GM23338 (cell line): ENCODE measurements around the gene VSIG4. TPM values are rescaled to one million over a fixed set of nuclear protein-coding genes. Genes with fewer than 3 reads are reported as not detected.

Experiments
- ATAC-seq: fragments of 200-7000 bp; cut with Tn5 transposase; 3 replicates; pipeline ENCODE4 v1.9.1; 2020
- DNase-seq: peaks from one replicate; pipeline ENCODE4 v3.0.0-alpha.2; 2015; ENCODE audit warnings: low spot score
- H2AFZ ChIP-seq: fragments of 200-600 bp; sonication (generic); 2 replicates; pipeline ENCODE4 v1.8.0; 2016; ENCODE audit warnings: antibody characterized with exemption, mild to moderate bottlenecking, moderate library complexity
- H3F3A ChIP-seq: fragments of 200-600 bp; sonication (generic); replicated peaks from 2 replicates; pipeline ENCODE4 v1.8.0; 2017; ENCODE audit warnings: antibody characterized with exemption, mixed run types, low read depth
- H3K27ac ChIP-seq: fragments of 200-600 bp; sonication (generic); 2 replicates; pipeline ENCODE4 v1.6.1; 2016; ENCODE audit warnings: low read depth
- H3K27me3 ChIP-seq: fragments of 200-600 bp; sonication (generic); 2 replicates; pipeline ENCODE4 v1.8.0; 2016; ENCODE audit warnings: mild to moderate bottlenecking, mixed run types, moderate library complexity; ENCODE audit not compliant: insufficient read depth
- H3K36me3 ChIP-seq: fragments of 200-600 bp; sonication (generic); 2 replicates; pipeline ENCODE4 v1.8.0; 2016; ENCODE audit warnings: mild to moderate bottlenecking; ENCODE audit not compliant: insufficient read depth
- H3K4me1 ChIP-seq: fragments of 200-600 bp; sonication (generic); 2 replicates; pipeline ENCODE4 v1.8.0; 2016; ENCODE audit warnings: mild to moderate bottlenecking, moderate library complexity; ENCODE audit not compliant: insufficient read depth
- H3K4me2 ChIP-seq: fragments of 200-600 bp; sonication (generic); 2 replicates; pipeline ENCODE4 v1.7.1; 2017; ENCODE audit warnings: mixed run types
- H3K4me3 ChIP-seq: fragments of 200-600 bp; sonication (generic); 2 replicates; pipeline ENCODE4 v1.6.1; 2016; ENCODE audit warnings: mixed run types
- H3K79me2 ChIP-seq: fragments of 200-600 bp; sonication (generic); replicated peaks from 2 replicates; pipeline ENCODE4 v1.8.0; 2017; ENCODE audit warnings: mild to moderate bottlenecking; ENCODE audit not compliant: insufficient read depth
- H3K9me2 ChIP-seq: fragments of 200-600 bp; sonication (generic); 2 replicates; pipeline ENCODE4 v1.8.0; 2017; ENCODE audit not compliant: insufficient read depth
- H4K20me1 ChIP-seq: fragments of 200-600 bp; sonication (generic); replicated peaks from 2 replicates; pipeline ENCODE4 v1.8.0; 2017; ENCODE audit warnings: mild to moderate bottlenecking; ENCODE audit not compliant: insufficient read depth
- H3K27ac Mint-ChIP-seq: 2 replicates; pipeline ENCODE4 v1.8.0; 2020; ENCODE audit warnings: inconsistent platforms, mild to moderate bottlenecking, moderate library complexity, mixed read lengths
- H3K27me3 Mint-ChIP-seq: 3 replicates; pipeline ENCODE4 v1.8.0; 2022; ENCODE audit warnings: low read depth, mild to moderate bottlenecking, moderate library complexity, mixed read lengths, inconsistent platforms; ENCODE audit not compliant: insufficient read depth, poor library complexity
- H3K36me3 Mint-ChIP-seq: 3 replicates; pipeline ENCODE4 v1.8.0; 2021; ENCODE audit warnings: low read depth, mild to moderate bottlenecking, inconsistent platforms, moderate library complexity, mixed read lengths
- H3K4me1 Mint-ChIP-seq: 3 replicates; pipeline ENCODE4 v1.8.0; 2020; ENCODE audit warnings: mild to moderate bottlenecking, inconsistent platforms, mixed read lengths
- H3K4me3 Mint-ChIP-seq: 3 replicates; pipeline ENCODE4 v1.8.0; 2021; ENCODE audit warnings: moderate library complexity, mild to moderate bottlenecking, inconsistent platforms, mixed read lengths
- H3K9me3 Mint-ChIP-seq: 3 replicates; pipeline ENCODE4 v1.8.0; 2020; ENCODE audit warnings: moderate library complexity, mild to moderate bottlenecking, inconsistent platforms, mixed read lengths
- CREB1 ChIP-seq: fragments of 250-450 bp; sonication (Bioruptor Pico); IDR thresholded peaks from 2 replicates; pipeline ENCODE4 v1.5.0; 2020; ENCODE audit warnings: low read depth, mild to moderate bottlenecking, moderate library complexity
- EZH2 ChIP-seq: fragments of 200-600 bp; sonication (generic); IDR thresholded peaks from one replicate; pipeline ENCODE4 v1.8.0; 2017; ENCODE audit warnings: antibody characterized with exemption, mild to moderate bottlenecking, low read depth; ENCODE audit not compliant: unreplicated experiment
- JUNB ChIP-seq: IDR thresholded peaks from one replicate; pipeline ENCODE4 v1.6.1; 2016; ENCODE audit warnings: antibody characterized with exemption; ENCODE audit not compliant: unreplicated experiment
- NANOG ChIP-seq: IDR thresholded peaks from 2 replicates; pipeline ENCODE4 v1.6.1; 2016; ENCODE audit warnings: antibody characterized with exemption, borderline replicate concordance
- STAT1 ChIP-seq: IDR thresholded peaks from one replicate; pipeline ENCODE4 v1.6.1; 2016; ENCODE audit warnings: antibody characterized with exemption; ENCODE audit not compliant: unreplicated experiment
- ZNF114 ChIP-seq: fragments of 250-450 bp; sonication (Bioruptor Pico); IDR thresholded peaks from 2 replicates; pipeline ENCODE4 v1.5.0; 2020; ENCODE audit warnings: mild to moderate bottlenecking, moderate library complexity
- polyA plus RNA-seq: library from polyadenylated mRNA; unstranded; fragments of >200 nt; fragmentation: Nextera tagmentation; extraction: Ambion mirVana; gene quantifications from 2 replicates; pipeline ENCODE4 v1.2.1, GENCODE V29; 2016
- total RNA-seq: library from RNA; depleted of rRNA; stranded (reverse); fragments of >200 nt; shearing (Covaris generic); gene quantifications from 2 replicates; pipeline ENCODE4 v1.2.3, GENCODE V29; 2014
- TF ChIP-seq, protein P1 (sequence below), 2 experiments: fragments of 200-600 bp in 1 of 2; sonication (generic) in 1 of 2; conservative IDR thresholded peaks; 2 replicates each; pipeline versions ENCODE4 v1.5.1 to v1.6.1; 2016 to 2017; ENCODE audit warnings: antibody characterized with exemption in 2 of 2, low read depth in 2 of 2, mild to moderate bottlenecking in 2 of 2, moderate library complexity in 1 of 2
- TF ChIP-seq, protein P2 (sequence below): fragments of 250-450 bp; sonication (Bioruptor Pico); IDR thresholded peaks from 2 replicates; pipeline ENCODE4 v1.5.0; 2020; ENCODE audit warnings: mild to moderate bottlenecking, moderate library complexity
- TF ChIP-seq, protein P3 (sequence below): IDR thresholded peaks from one replicate; pipeline ENCODE4 v1.6.1; 2018; ENCODE audit warnings: antibody characterized with exemption; ENCODE audit not compliant: unreplicated experiment
- TF ChIP-seq, protein P4 (sequence below): IDR thresholded peaks from 2 replicates; pipeline ENCODE4 v1.6.1; 2016; ENCODE audit warnings: antibody characterized with exemption

Gene VSIG4
- total and polyA plus RNA-seq, 2 experiments from 2014 or later = not detected

DNA sequence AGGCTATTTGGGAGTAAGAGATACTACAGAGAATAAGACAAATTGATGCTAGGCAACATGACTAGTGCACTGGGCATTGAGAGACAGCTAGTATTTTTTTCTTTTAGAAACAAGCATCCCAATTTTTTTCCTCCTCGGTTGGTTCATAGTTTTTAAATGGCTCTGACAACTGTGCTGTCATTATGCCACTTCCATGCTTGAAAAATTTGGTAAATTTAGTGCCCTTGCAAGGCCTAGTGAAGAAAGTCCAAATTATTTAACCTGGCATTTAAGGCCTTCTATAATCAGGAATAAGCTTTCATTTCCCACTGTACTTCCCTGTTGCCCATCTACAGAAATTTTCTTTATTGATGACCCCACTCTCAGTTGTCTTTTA, 15.8 kb downstream of the VSIG4 start:
- Mint-ChIP-seq H3K4me3 (no peak overlapping the region), H3K27me3 (no peaks in the 10 kb centered on the region), H3K27ac (no peak overlapping the region), H3K4me1 (no peaks in the 10 kb centered on the region), H3K36me3 (no peaks in the 10 kb centered on the region), H3K9me3 (no peaks in the 10 kb centered on the region)
- H3K4me3 ChIP-seq = no peak overlapping the region
- H3K4me1 ChIP-seq = no peaks in the 10 kb centered on the region
- no peaks in the 10 kb centered on the region for H3F3A ChIP-seq
- no peaks in the 10 kb centered on the region for H4K20me1 ChIP-seq
- H3K27me3 ChIP-seq = no peaks in the 10 kb centered on the region
- H3K4me2 ChIP-seq = no peak overlapping the region
- ATAC-seq (no peak), DNase-seq (no peak)
- H3K9me2 ChIP-seq = no peaks in the 10 kb centered on the region
- H2AFZ ChIP-seq = no peak overlapping the region
- no peaks in the 10 kb centered on the region for H3K36me3 ChIP-seq
- H3K27ac ChIP-seq = no peak overlapping the region
- TF ChIP-seq, protein P1, sequence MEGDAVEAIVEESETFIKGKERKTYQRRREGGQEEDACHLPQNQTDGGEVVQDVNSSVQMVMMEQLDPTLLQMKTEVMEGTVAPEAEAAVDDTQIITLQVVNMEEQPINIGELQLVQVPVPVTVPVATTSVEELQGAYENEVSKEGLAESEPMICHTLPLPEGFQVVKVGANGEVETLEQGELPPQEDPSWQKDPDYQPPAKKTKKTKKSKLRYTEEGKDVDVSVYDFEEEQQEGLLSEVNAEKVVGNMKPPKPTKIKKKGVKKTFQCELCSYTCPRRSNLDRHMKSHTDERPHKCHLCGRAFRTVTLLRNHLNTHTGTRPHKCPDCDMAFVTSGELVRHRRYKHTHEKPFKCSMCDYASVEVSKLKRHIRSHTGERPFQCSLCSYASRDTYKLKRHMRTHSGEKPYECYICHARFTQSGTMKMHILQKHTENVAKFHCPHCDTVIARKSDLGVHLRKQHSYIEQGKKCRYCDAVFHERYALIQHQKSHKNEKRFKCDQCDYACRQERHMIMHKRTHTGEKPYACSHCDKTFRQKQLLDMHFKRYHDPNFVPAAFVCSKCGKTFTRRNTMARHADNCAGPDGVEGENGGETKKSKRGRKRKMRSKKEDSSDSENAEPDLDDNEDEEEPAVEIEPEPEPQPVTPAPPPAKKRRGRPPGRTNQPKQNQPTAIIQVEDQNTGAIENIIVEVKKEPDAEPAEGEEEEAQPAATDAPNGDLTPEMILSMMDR (conservative IDR thresholded peaks at IDR 0.05; ENCODE audit: low read depth in 2 of 2) = no peak
- TF ChIP-seq JUNB (no peak), CREB1 (CRISPR knock-in tag) (no peak), ZNF114 (CRISPR knock-in tag) (no peak), NANOG (no peak), EZH2 (no peak), STAT1 (no peak)
- TF ChIP-seq, protein P2, sequence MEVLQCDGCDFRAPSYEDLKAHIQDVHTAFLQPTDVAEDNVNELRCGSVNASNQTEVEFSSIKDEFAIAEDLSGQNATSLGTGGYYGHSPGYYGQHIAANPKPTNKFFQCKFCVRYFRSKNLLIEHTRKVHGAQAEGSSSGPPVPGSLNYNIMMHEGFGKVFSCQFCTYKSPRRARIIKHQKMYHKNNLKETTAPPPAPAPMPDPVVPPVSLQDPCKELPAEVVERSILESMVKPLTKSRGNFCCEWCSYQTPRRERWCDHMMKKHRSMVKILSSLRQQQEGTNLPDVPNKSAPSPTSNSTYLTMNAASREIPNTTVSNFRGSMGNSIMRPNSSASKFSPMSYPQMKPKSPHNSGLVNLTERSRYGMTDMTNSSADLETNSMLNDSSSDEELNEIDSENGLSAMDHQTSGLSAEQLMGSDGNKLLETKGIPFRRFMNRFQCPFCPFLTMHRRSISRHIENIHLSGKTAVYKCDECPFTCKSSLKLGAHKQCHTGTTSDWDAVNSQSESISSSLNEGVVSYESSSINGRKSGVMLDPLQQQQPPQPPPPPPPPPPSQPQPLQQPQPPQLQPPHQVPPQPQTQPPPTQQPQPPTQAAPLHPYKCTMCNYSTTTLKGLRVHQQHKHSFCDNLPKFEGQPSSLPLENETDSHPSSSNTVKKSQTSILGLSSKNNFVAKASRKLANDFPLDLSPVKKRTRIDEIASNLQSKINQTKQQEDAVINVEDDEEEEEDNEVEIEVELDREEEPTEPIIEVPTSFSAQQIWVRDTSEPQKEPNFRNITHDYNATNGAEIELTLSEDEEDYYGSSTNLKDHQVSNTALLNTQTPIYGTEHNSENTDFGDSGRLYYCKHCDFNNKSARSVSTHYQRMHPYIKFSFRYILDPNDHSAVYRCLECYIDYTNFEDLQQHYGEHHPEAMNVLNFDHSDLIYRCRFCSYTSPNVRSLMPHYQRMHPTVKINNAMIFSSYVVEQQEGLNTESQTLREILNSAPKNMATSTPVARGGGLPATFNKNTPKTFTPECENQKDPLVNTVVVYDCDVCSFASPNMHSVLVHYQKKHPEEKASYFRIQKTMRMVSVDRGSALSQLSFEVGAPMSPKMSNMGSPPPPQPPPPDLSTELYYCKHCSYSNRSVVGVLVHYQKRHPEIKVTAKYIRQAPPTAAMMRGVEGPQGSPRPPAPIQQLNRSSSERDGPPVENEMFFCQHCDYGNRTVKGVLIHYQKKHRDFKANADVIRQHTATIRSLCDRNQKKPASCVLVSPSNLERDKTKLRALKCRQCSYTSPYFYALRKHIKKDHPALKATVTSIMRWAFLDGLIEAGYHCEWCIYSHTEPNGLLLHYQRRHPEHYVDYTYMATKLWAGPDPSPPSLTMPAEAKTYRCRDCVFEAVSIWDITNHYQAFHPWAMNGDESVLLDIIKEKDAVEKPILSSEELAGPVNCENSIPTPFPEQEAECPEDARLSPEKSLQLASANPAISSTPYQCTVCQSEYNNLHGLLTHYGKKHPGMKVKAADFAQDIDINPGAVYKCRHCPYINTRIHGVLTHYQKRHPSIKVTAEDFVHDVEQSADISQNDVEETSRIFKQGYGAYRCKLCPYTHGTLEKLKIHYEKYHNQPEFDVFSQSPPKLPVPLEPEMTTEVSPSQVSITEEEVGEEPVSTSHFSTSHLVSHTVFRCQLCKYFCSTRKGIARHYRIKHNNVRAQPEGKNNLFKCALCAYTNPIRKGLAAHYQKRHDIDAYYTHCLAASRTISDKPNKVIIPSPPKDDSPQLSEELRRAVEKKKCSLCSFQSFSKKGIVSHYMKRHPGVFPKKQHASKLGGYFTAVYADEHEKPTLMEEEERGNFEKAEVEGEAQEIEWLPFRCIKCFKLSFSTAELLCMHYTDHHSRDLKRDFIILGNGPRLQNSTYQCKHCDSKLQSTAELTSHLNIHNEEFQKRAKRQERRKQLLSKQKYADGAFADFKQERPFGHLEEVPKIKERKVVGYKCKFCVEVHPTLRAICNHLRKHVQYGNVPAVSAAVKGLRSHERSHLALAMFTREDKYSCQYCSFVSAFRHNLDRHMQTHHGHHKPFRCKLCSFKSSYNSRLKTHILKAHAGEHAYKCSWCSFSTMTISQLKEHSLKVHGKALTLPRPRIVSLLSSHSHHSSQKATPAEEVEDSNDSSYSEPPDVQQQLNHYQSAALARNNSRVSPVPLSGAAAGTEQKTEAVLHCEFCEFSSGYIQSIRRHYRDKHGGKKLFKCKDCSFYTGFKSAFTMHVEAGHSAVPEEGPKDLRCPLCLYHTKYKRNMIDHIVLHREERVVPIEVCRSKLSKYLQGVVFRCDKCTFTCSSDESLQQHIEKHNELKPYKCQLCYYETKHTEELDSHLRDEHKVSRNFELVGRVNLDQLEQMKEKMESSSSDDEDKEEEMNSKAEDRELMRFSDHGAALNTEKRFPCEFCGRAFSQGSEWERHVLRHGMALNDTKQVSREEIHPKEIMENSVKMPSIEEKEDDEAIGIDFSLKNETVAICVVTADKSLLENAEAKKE = no peak
- TF ChIP-seq, protein P3, sequence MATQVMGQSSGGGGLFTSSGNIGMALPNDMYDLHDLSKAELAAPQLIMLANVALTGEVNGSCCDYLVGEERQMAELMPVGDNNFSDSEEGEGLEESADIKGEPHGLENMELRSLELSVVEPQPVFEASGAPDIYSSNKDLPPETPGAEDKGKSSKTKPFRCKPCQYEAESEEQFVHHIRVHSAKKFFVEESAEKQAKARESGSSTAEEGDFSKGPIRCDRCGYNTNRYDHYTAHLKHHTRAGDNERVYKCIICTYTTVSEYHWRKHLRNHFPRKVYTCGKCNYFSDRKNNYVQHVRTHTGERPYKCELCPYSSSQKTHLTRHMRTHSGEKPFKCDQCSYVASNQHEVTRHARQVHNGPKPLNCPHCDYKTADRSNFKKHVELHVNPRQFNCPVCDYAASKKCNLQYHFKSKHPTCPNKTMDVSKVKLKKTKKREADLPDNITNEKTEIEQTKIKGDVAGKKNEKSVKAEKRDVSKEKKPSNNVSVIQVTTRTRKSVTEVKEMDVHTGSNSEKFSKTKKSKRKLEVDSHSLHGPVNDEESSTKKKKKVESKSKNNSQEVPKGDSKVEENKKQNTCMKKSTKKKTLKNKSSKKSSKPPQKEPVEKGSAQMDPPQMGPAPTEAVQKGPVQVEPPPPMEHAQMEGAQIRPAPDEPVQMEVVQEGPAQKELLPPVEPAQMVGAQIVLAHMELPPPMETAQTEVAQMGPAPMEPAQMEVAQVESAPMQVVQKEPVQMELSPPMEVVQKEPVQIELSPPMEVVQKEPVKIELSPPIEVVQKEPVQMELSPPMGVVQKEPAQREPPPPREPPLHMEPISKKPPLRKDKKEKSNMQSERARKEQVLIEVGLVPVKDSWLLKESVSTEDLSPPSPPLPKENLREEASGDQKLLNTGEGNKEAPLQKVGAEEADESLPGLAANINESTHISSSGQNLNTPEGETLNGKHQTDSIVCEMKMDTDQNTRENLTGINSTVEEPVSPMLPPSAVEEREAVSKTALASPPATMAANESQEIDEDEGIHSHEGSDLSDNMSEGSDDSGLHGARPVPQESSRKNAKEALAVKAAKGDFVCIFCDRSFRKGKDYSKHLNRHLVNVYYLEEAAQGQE = no peak
- TF ChIP-seq, protein P4, sequence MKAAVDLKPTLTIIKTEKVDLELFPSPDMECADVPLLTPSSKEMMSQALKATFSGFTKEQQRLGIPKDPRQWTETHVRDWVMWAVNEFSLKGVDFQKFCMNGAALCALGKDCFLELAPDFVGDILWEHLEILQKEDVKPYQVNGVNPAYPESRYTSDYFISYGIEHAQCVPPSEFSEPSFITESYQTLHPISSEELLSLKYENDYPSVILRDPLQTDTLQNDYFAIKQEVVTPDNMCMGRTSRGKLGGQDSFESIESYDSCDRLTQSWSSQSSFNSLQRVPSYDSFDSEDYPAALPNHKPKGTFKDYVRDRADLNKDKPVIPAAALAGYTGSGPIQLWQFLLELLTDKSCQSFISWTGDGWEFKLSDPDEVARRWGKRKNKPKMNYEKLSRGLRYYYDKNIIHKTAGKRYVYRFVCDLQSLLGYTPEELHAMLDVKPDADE = no peak
- no peaks in the 10 kb centered on the region for H3K79me2 ChIP-seq
